GM19397 (cell line): ENCODE data around the gene MCF2L.

Experiments
- ATAC-seq: cut with Tn5 transposase; IDR thresholded peaks from one replicate; pipeline ENCODE4 v1.9.1; 2021; ENCODE audit warnings: mild to moderate bottlenecking, moderate library complexity; ENCODE audit not compliant: unreplicated experiment

Gene MCF2L

DNA sequence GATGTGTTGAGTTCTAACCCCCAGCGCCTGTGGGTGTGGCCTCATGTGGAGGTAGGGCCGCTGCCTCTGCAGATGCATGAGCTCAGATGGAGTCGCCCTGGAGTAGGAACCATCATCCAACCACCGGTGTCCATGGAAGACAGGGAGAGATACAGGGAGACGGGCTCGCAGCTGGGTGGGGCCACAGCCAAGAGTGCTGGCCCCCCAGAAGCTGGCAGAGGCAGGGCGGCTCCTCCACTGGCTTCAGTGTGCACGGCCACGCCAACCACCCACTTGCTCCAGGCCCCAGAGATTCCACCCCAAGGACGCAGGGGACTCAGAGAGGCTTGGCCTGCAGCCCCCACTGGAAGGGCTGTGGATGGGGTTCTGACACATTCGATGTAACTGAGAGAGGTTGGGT, 5.4 kb upstream of the MCF2L start:
- ATAC-seq = no peak

DNA sequence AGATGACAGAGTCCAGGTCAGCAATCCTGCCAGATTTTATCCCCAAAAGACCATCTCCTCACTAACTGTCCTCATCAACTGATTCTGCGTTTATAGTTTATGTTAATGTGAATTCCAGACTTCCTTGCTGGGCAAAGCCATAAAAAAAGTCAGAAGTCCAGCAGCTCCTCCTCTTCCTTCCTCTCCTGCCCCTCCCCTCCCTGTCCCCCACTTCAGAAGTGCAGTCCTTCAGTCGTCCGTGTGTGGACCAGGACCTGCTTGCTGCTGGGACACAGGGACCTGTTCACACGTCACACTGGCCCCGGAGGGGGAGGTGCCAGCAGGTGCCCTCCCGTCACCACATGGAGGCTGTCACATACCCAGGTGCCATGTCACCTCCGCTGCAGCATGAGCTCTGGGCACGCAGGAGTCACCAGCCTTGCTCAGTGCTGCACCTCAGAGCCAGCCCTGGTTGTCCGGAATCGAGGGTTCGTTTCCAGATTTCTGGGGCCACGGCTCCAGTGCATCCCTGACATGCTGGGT, 4.0 kb upstream of the MCF2L start:
- no peak for ATAC-seq

DNA sequence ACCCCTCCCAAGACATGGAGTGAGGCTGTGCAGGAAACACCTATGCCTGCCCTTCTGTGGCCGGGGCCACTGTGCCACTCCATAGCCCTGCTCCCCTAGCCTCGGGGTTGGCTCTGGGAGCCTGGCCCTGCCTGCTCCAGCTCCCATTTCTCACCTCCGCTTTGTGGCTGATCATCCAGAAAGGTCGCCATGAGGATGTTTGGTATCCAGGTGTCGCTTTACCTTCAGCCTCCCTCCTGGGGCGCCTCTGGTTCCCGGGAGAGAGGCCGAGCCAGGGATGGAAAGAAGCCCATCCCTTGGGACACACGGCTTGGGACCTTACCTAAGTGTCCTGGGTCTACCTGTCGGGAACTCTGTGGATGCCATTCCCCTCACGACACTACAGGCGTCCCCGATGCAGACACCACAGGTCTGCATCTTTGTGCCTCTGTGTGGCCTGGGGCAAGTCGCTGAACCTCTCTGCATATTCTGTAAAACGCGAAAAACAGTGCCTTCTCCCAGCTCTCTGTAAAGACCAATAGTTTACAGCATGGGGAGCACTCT, 3.4 kb upstream of the MCF2L start:
- no peak for ATAC-seq

DNA sequence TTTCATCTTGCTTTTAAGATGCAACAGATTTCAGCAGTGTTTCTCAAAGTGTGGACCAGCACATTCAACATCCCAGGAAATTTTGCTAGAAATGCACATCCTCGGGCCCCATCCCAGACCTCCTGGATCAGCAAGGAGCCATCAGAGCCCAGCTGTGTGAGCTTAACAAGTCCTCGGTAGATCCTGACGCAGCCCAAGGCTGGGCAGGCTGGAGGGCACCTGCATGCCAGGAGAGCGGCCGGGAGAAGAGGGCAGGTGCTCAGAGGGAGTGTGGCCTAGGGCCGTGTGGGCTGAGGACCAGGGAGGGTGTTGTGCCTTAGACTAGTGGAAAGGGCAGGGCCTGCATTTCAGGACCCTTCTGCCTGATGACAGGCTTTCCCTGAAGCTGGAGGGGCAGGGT, 2.2 kb upstream of the MCF2L start:
- ATAC-seq = no peak

DNA sequence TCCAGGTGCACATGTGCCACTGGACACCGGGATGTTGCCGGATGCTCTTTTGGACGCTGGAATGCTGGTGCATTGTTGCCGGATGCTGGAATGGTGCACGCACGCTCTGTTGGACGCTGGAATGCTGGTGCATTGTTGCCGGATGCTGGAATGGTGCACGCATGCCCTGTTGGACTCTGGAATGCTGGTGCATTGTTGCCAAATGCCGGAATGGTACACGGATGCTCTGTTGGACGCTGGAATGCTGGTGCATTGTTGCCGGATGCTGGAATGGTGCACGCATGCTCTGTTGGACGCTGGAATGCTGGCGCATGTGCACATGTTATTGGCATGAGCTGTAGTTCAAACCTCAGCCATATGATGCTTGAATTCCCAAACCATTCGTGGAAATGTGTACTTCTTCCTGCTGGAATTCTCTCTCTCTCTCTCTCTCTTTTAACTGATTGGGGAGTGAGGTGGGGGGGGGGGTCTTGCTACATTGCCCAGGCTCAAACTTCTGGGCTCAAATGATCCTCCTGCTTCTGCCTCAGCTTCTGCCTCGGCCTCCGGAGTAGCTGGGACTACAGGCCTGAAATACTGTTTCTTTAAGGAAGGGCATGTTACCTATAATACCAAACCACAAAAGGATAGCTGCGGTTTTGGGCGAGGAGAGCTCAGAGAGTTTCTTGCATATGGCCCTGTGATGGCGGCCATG, 1.2 kb upstream of the MCF2L start:
- ATAC-seq = no peak

DNA sequence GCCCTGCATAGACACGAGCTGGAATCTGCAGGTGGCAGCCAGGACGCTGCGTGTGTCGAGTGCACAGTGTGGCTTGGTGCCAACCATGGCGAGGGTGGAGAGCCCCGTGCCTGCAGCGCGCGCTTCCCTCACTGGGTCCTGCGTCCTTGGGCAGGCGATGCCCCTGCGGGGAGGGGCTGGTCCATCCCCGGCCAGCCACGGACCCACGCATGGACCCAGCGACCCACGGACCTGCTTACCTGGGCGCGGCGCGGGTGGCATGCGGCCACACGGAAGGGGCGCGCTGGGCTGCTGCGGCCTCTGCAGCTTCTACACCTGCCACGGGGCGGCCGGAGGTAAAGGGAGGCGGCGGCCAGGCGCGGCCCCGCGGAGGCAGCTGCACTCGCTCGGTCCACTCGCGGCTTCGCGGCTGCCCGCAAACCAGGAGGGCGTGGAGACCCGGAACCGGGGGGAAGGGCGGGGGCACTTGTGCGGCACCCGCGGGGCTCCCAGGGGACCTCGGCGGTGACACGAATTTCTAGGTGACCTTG, 569 bp upstream of the MCF2L start:
- ATAC-seq = no peak

DNA sequence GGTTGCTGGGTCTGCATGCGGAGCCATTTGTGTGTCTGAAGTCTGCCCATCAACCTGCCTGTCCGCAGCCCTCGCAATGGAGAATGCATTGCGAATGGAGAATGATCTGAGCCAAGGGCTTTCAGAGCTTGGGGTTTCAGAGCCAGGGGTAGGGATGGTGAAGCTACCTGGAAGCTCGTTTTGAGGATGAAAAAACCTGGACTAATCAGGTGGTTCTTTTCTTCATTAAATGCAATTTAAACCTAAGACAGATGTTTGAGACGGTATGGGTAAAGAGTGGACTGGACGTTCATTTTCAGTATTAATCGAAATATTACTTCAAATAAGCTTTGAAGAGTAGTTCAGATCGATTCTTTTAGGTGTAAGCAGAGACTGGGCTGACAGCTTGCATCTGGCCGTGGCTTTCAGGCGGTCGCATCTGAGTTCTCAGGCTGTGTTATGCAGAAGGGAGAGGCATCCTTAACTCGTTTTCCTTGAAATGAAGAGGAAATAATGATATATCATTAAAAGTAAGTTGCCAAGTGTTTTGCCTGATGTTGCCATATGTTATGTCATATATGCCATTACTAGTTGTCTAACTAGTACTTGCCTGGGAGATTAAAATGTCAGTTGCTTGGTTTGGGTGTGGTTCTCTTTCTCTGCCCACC, 801 bp downstream of the MCF2L start:
- ATAC-seq = no peak

DNA sequence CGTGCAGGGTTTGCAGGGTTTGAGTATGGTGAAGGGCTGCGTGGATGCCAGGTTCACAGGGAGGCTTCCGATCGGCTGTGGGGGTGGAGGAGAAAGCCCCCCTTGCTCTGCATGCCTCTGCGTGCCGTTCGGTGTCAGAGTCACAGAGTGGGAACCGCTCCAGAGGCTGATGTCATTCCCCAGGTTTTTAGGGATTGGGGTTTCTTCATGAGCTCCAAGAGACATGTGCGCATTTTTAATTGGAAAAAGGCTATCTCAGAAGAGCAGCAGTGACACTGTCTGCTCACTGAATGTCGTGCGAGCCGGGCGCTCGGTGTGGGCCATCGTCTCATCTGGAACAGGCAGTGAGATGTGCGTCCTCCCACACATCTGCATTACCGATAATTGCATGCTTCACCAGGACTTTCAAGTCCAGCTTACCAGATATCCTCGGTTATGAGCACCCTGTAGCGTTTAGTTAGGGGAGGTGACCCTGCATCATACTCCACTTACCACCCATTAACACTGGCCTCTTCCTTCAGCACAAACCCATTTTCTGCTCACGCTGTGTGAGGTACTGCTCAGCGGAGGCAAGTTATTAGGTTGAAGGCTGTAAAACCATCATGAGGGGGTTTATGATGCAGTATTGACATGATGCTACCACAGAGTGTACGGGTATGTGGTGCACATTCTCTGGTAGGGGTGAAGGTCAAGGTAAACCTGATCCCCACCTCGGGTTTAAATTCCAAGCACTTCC, 1.7 kb downstream of the MCF2L start:
- no peak for ATAC-seq

DNA sequence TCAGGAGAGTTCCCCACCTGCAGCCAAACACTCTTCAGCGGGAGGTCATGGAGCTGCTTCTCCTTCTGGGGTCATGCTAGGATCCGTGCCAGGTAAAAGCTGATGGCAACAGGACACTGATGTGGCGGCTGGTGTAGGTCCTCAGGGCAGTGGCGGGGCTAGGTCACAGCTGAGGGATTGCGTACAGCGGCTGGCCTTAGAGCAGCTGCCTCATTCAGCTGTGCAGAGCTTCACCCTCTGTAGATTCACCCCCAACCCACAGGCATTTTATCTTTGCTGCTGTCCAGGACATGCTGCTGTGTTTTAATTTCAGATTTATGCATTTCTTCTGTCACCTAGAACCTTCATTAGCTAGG, 2.3 kb downstream of the MCF2L start:
- ATAC-seq = no peak

DNA sequence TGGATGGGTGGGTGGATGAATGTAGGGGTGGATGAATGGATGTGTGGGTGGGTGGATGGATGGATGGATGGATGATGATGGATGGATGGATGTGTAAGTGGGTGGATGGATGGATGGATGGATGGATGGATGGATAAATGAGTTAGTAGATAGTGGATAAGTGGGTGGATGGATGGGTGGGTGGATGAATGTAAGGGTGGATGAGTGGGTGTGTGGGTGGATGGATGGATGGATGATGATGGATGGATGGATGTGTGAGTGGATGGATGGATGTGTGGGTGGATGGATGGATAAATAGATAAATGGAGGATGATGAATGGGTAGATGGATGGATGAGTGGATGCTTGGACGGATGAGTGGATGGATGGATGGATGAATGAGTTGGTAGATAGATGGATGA, 3.2 kb downstream of the MCF2L start:
- no peak for ATAC-seq

DNA sequence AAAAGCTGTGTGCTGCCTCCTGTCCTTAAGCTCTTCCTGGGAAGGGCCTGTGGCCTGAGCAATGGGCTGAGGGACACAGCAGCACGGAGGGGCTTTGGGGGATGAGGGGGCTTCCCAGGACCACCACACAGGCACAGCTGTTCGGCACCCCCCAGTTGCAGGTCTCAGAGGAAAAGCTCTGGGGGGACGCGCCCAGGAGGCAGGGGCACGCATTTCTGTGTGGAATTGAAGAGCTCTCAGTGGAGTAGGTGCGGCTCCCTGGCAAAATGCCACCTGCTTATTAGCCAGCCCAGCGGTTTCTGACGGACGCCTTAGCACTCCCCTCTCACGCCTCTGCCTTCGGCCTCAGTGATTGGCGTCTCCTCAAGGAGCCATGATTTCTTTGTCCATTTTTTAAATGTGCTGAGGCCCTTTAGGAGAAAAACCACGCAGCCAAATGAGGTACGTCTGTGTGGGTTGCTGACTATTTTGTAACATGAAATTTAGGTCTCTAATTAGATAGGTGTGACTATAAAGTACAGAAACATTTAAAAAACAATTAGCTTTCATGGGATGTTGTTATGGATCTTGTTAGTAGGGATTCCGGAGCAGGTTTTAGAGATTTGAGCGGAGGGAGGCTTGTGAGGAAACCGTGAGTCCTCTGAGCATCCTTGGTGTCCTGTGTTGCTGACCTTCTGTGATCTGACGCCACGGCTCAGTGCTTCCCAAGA, 4.0 kb downstream of the MCF2L start:
- ATAC-seq = no peak

DNA sequence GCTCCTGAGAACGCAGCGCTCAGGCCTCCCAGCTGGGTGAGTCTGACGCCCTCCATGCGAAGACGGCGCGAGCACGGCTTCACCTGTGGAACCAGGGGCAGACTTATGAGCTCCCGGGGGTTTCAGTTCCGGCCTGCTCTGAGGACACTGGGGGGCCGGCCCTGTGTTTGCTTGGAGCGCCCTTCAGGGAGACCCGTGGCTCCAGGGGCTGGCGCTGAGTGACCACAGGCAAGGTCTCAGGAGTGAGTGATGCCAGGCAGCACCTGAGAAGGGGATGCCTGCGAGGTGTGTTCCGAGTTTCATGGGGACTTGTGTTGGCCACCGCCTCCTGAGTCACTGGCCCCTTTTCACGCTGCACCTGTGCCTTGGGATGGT, 4.5 kb downstream of the MCF2L start:
- no peak for ATAC-seq

DNA sequence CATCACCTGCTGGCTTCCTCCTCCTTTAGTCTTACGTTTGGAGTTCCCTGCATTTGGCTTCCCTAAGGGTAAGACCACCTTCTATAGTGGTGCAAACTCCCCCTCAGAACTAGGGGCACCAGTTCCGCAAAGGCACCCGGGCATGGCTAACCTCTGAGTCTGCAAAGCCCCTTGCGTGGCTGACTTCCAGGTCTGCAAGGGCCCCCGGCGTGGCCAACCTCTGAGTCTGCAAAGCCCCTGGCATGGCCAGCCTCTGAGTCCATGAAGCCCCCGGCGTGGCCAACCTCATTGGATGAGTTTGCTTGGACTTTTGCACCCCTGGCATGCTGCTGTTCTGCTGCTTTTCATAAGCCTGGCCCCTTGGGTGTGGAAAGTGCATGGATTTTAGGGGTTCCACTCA, 5.1 kb downstream of the MCF2L start:
- ATAC-seq = no peak

DNA sequence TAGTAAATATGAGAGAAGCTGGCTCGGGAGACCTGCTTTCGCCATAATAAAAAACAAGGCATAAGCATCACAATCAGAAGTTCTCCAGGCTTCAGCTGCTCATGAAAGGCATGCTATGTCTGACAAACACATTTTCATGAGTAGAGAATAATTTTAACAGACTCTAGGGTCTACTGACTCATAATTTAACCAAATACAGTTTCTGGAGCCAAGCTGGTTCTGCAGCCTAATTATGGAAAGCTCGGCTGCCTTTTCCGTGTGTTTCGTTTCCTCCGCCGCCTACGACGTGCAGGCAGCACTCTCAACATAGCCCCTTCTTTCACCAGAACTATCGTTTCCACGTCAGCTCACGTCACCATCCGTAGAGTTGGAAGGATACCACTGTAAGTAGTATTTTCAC, 5.7 kb downstream of the MCF2L start:
- ATAC-seq = no peak

DNA sequence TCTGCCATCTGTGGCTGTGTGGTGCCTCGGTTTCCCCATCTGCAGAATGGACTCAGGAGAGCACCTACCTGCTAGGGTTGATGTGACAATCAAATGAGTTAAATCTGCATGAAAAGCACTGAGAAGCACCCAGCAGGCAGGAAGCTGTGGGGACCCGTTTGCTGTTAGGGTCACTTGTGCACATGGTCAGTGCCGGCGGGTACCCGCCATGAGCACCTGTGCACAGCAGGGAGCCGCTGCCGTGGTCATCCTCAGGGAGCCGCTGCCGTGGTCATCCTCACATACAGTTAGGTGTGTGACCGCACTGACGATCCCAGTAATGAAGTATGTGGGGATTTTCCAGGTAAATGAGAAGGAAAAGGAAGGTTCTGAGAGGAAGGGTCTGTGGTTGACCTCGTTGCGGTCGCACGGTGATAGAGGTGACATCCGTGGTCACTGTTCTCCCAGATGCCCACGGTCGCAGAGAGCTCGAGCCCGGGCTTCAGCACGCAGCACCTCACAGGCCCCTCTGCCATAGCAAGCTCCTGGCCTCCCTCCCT, 6.5 kb downstream of the MCF2L start:
- no peak for ATAC-seq

DNA sequence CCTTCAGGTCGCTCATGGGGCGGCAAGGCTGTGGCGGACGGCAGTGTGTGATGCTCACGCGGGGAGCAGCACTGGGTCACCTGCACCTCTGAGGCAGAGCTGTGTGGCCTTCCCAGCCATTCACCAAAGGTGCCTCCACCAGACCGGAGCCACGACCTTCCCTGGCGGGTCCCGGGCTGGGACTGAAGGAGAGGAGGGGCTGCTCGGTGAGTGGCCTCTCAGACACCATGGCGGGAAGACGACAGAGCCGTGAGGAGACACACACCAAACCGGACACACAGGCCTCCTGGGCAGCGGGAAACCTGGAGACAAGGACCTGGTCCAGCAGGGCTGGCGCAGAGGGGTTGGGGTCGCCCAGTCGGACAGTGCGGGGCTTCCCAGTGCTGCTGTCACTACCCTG, 7.5 kb downstream of the MCF2L start:
- ATAC-seq = no peak

DNA sequence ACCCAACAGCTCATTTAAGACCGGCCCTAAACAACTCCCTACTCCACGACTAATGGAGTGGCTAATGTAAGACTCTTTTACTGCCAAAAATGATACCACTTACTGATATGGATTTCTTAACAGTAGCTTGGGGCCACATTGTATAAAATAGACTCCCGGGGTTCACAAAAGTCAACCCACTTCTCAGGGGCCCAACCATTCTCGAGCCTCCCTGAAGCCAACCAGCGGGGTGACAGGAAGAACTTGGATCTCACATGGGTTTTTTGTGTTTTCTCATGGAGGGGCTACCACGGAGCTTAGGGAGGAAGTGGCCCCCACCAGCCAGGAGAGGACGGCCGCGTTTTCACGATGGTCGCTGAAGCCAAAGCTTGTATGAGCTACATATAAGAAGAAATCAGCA, 8.1 kb downstream of the MCF2L start:
- ATAC-seq = no peak

DNA sequence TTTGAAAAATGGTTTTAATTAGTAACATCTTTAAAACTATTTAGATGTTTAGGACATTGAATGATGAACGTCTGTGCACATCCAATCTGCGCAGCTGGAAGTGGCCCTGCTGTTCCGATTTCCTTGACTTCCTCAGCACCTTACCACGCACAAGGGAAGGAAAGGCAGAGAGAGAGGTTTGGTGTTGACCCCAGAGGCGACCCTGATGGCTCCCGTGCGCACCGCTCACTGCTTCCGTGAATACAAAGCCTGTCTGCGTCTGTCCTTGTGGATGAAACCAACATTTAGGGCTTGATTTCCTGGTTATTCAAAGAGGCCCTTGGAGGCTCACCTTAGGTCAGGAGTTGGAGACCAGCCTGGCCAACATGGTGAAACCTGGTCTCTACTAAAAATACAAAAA, 8.5 kb downstream of the MCF2L start:
- ATAC-seq = no peak

DNA sequence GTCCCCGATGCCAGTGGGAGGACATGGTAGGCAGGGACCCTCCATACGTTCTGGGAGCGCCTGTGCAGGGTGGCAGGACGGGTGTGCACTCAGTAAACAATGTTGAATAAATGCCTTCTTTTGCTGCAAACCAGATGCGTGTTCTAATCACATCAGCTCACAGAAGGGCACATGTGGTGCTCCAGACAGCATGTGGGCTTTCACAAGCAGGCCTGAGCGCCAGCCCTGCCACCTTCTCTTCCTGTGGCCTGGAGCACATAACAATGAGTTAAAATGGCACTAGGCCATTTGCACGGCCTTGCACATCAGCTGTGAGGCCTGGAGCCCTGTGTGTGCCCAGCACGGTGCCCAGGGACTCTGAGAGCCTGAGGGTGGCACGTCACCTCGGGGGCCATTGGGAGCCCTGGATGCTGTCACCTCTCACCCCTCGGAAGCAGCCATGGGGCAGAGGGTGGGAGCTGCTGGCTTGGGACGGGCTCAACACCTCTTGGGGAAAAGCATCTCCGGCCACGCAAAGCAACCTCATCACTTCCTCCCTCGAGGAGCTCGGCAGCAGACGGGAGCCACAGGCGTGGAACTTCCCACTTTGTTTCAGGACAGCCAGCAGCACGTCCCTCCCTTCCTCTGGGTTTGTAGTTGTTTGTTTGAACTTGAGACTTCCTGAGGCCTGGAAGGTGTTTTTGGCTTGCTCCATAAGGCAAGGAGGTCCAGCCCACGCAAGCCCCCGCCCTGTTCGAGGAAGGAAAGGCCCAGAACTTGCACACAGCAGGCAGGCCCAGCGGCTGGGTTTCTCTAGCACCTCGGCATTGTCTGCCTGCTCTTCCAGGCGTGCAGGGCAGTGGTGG, 9.8 kb downstream of the MCF2L start:
- no peak for ATAC-seq

DNA sequence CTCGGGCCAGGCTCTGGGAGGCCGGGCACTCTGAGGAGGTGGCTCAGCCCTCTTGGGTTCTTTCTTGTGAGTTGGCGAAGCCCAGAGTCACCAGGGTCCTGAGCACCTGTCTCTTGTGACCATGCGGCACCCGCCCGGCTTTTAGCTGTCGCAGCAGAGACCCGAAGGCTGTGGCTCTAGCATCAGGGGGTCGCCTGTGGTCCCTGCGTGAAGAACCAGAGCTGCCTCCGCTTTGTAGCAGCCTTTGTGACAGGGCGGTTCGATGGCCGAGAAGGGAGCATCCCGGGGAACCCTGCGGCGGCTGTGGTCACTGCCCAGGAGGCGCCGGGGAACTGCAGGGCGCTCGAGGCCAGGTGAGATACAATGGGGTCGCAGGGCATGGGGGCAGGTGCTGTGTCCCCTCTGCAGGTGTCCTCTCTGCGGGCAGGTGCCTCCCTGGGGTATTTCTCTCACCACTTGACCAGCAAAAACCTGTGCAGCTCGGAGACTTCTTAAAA, 10.4 kb downstream of the MCF2L start:
- ATAC-seq = no peak
